Measurements from ENCODE around the gene FBXO3.

DNA sequence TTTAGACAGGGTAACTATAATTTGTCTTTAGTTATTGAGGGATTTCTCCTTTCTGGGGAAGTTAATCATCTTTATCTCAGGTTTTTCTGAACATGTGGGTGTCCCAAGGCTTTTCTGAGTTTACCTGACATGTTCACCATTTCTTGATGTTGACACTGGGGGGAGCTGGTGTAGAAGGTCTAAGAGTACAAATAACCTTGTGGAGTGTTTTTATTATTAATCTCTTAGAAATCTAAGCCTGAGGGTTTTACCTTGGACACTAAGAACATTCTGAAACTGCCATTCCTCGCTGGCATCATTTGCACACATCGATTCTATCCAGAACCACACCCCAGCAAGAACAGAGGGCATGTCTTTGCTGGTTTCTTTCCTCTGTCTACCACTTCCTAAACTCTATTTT lies 58.1 kb downstream of the FBXO3 start:
- TF ChIP-seq, protein P1, sequence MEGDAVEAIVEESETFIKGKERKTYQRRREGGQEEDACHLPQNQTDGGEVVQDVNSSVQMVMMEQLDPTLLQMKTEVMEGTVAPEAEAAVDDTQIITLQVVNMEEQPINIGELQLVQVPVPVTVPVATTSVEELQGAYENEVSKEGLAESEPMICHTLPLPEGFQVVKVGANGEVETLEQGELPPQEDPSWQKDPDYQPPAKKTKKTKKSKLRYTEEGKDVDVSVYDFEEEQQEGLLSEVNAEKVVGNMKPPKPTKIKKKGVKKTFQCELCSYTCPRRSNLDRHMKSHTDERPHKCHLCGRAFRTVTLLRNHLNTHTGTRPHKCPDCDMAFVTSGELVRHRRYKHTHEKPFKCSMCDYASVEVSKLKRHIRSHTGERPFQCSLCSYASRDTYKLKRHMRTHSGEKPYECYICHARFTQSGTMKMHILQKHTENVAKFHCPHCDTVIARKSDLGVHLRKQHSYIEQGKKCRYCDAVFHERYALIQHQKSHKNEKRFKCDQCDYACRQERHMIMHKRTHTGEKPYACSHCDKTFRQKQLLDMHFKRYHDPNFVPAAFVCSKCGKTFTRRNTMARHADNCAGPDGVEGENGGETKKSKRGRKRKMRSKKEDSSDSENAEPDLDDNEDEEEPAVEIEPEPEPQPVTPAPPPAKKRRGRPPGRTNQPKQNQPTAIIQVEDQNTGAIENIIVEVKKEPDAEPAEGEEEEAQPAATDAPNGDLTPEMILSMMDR (IDR thresholded peaks at IDR 0.05), result no peak
- no peak for TF ChIP-seq POLR2AphosphoS5 (IDR thresholded peaks at IDR 0.05; ENCODE audit: insufficient read depth in 1 of 2, low read depth in 1 of 2)
